H9 (cell line): ENCODE measurements around the gene CDS2. TPM values are rescaled to one million over a fixed set of nuclear protein-coding genes. Genes with fewer than 3 reads are reported as not detected.
"Not testable (repeated sequence)": the region's sequence is repeated elsewhere in the genome, so short reads cannot be mapped to it uniquely, and the experiment has no call there.

Experiments used
- DNase-seq: peaks from one replicate; pipeline ENCODE4 v3.0.0-alpha.2; 2017
- H2AFZ ChIP-seq: one replicate; pipeline ENCODE4 v1.6.1; 2013; ENCODE audit warnings: mild to moderate bottlenecking, low read length, control low read depth, moderate library complexity
- H2AK5ac ChIP-seq: 2 replicates; pipeline ENCODE4 v1.6.1; 2013; ENCODE audit warnings: low read length, control low read depth, mixed read lengths; ENCODE audit not compliant: insufficient read length
- H2BK120ac ChIP-seq: one replicate; pipeline ENCODE4 v1.6.1; 2013; ENCODE audit warnings: low read depth, mild to moderate bottlenecking, low read length, control low read depth, inconsistent platforms; ENCODE audit not compliant: poor library complexity, severe bottlenecking
- H2BK12ac ChIP-seq: 2 replicates; pipeline ENCODE4 v1.6.1; 2013; ENCODE audit warnings: low read length, control low read depth, mixed read lengths, low read depth; ENCODE audit not compliant: insufficient read length
- H2BK15ac ChIP-seq: 2 replicates; pipeline ENCODE4 v1.6.1; 2013; ENCODE audit warnings: low read depth, low read length, control low read depth
- H2BK20ac ChIP-seq: one replicate; pipeline ENCODE4 v1.6.1; 2013; ENCODE audit warnings: low read depth, mild to moderate bottlenecking, low read length, control low read depth, inconsistent platforms; ENCODE audit not compliant: poor library complexity, severe bottlenecking
- H2BK5ac ChIP-seq: 2 replicates; pipeline ENCODE4 v1.6.1; 2013; ENCODE audit warnings: low read length, control low read depth, mixed read lengths; ENCODE audit not compliant: insufficient read length
- H3K14ac ChIP-seq: 2 replicates; pipeline ENCODE4 v1.6.1; 2013; ENCODE audit warnings: low read length, control low read depth; ENCODE audit not compliant: insufficient read depth
- H3K18ac ChIP-seq: 2 replicates; pipeline ENCODE4 v1.6.1; 2013; ENCODE audit warnings: low read depth, mild to moderate bottlenecking, mixed read lengths, low read length, control low read depth; ENCODE audit not compliant: insufficient read length
- H3K23ac ChIP-seq: 2 replicates; pipeline ENCODE4 v1.6.1; 2013; ENCODE audit warnings: low read length, control low read depth, mixed read lengths, low read depth; ENCODE audit not compliant: insufficient read length
- H3K23me2 ChIP-seq: 2 replicates; pipeline ENCODE4 v1.6.1; 2013; ENCODE audit warnings: low read depth, mild to moderate bottlenecking, mixed read lengths, low read length, control low read depth; ENCODE audit not compliant: insufficient read length, poor library complexity, severe bottlenecking
- H3K27ac ChIP-seq: 2 replicates; pipeline ENCODE4 v1.5.1; 2013; ENCODE audit warnings: low read length, control low read depth, mixed read lengths, low read depth; ENCODE audit not compliant: insufficient read length
- H3K27me3 ChIP-seq: 2 replicates; pipeline ENCODE4 v1.6.1; 2013; ENCODE audit warnings: low read length, control low read depth, inconsistent platforms; ENCODE audit not compliant: insufficient read depth
- H3K4ac ChIP-seq: 2 replicates; pipeline ENCODE4 v1.6.1; 2013; ENCODE audit warnings: low read depth, mild to moderate bottlenecking, control low read depth, inconsistent platforms, low read length, moderate library complexity
- H3K4me1 ChIP-seq: 2 replicates; pipeline ENCODE4 v1.6.1; 2013; ENCODE audit warnings: low read length, control low read depth, inconsistent platforms; ENCODE audit not compliant: insufficient read depth
- H3K4me2 ChIP-seq: 2 replicates; pipeline ENCODE4 v1.6.1; 2013; ENCODE audit warnings: low read length, control low read depth, mixed read lengths; ENCODE audit not compliant: insufficient read length, insufficient read depth
- H3K56ac ChIP-seq: 2 replicates; pipeline ENCODE4 v1.6.1; 2013; ENCODE audit warnings: low read depth, mild to moderate bottlenecking, mixed read lengths, low read length, control low read depth; ENCODE audit not compliant: insufficient read length
- H3K79me1 ChIP-seq: 2 replicates; pipeline ENCODE4 v1.6.1; 2013; ENCODE audit warnings: low read depth, mild to moderate bottlenecking, moderate library complexity, low read length, control low read depth, inconsistent platforms; ENCODE audit not compliant: insufficient read depth, poor library complexity, severe bottlenecking
- H3K79me2 ChIP-seq: 2 replicates; pipeline ENCODE4 v1.6.1; 2013; ENCODE audit warnings: low read length, control low read depth, inconsistent platforms; ENCODE audit not compliant: insufficient read depth
- H3K9ac ChIP-seq: 2 replicates; pipeline ENCODE4 v1.6.1; 2013; ENCODE audit warnings: low read length, control low read depth, mixed read lengths; ENCODE audit not compliant: insufficient read length; ENCODE audit errors: extremely low read depth
- H3K9me3 ChIP-seq: one replicate; pipeline ENCODE4 v1.6.1; 2013; ENCODE audit warnings: low read depth, low read length, inconsistent platforms; ENCODE audit not compliant: control insufficient read depth
- H3T11ph ChIP-seq: one replicate; pipeline ENCODE4 v1.6.1; 2013; ENCODE audit warnings: mild to moderate bottlenecking, low read length, control low read depth, inconsistent platforms
- H4K20me1 ChIP-seq: one replicate; pipeline ENCODE4 v1.6.1; 2013; ENCODE audit not compliant: control insufficient read depth, insufficient read length, insufficient read depth
- H4K5ac ChIP-seq: 2 replicates; pipeline ENCODE4 v1.6.1; 2013; ENCODE audit warnings: low read depth, mild to moderate bottlenecking, mixed read lengths, low read length, control low read depth; ENCODE audit not compliant: insufficient read length
- H4K8ac ChIP-seq: replicated peaks from 2 replicates; pipeline ENCODE4 v1.6.1; 2013; ENCODE audit warnings: low read length, control low read depth, mixed read lengths, low read depth; ENCODE audit not compliant: insufficient read length
- H4K91ac ChIP-seq: 2 replicates; pipeline ENCODE4 v1.6.1; 2013; ENCODE audit warnings: low read depth, mild to moderate bottlenecking, moderate library complexity, mixed read lengths, low read length, control low read depth; ENCODE audit not compliant: insufficient read length
- H3K27ac Mint-ChIP-seq, 3 experiments: 2 replicates in 2 of 3; 3 replicates in 1 of 3; pipeline ENCODE4 v1.8.0; 2020 to 2021; ENCODE audit warnings: mixed read lengths in 3 of 3, mild to moderate bottlenecking in 1 of 3, moderate library complexity in 1 of 3
- H3K27me3 Mint-ChIP-seq: 2 replicates; pipeline ENCODE4 v1.8.0; 2021; ENCODE audit warnings: low read depth, mild to moderate bottlenecking, moderate library complexity, mixed read lengths
- H3K36me3 Mint-ChIP-seq, 3 experiments: 2 replicates in 2 of 3; 3 replicates in 1 of 3; pipeline ENCODE4 v1.8.0; 2020 to 2021; ENCODE audit warnings: low read depth in 3 of 3, mixed read lengths in 3 of 3; ENCODE audit not compliant: insufficient read depth in 1 of 3
- H3K4me1 Mint-ChIP-seq, 2 experiments: 2 replicates each; pipeline ENCODE4 v1.8.0; 2020; ENCODE audit warnings: mixed read lengths in 2 of 2
- H3K4me3 Mint-ChIP-seq, 2 experiments: 2 replicates in 1 of 2; 3 replicates in 1 of 2; pipeline ENCODE4 v1.8.0; 2020 to 2021; ENCODE audit warnings: mild to moderate bottlenecking in 2 of 2, mixed read lengths in 2 of 2, moderate library complexity in 1 of 2
- H3K9me3 Mint-ChIP-seq, 2 experiments: 2 replicates in 1 of 2; 3 replicates in 1 of 2; pipeline ENCODE4 v1.8.0; 2020; ENCODE audit warnings: mild to moderate bottlenecking in 2 of 2, mixed read lengths in 2 of 2, moderate library complexity in 1 of 2
- WGBS: extraction: QIAGEN DNeasy Blood & Tissue Kit; methylation state at CpG from one replicate; pipeline ENCODE4 v1.1.7; 2013; ENCODE audit warnings: missing lambda C conversion rate, low lambda C conversion rate, mixed read lengths; ENCODE audit not compliant: insufficient read length; ENCODE audit errors: extremely low coverage; 5-methylcytosine and 5-hydroxymethylcytosine counted together
- total RNA-seq: library from RNA; stranded (reverse); gene quantifications from 2 replicates; pipeline ENCODE4 v1.2.1, GENCODE V29; 2021

CDS2 gene
- total RNA-seq, 1 experiment from 2014 or later: 63.2 TPM

GRCh38 chr20:5099909-5100308, 26.9 kb upstream of the CDS2 start:
- not testable (repeated sequence) for H3K9me3 ChIP-seq, H2BK20ac ChIP-seq, H3K27me3 ChIP-seq, H3K4ac ChIP-seq, H3K27ac ChIP-seq, H4K5ac ChIP-seq, H3K18ac ChIP-seq, H4K8ac ChIP-seq, H3K9ac ChIP-seq, H3K23me2 ChIP-seq, H3K4me2 ChIP-seq, H4K91ac ChIP-seq, H3K9me3 Mint-ChIP-seq, H3K27ac Mint-ChIP-seq, H4K20me1 ChIP-seq, H3K4me3 Mint-ChIP-seq, H3K79me2 ChIP-seq, H3K23ac ChIP-seq, H2AK5ac ChIP-seq, H2BK120ac ChIP-seq, H3K27me3 Mint-ChIP-seq, H3K4me1 ChIP-seq, DNase-seq, H3K56ac ChIP-seq, H3K79me1 ChIP-seq, H2BK15ac ChIP-seq, H2BK5ac ChIP-seq, H3K4me1 Mint-ChIP-seq, H3T11ph ChIP-seq, H3K14ac ChIP-seq, H2AFZ ChIP-seq, H2BK12ac ChIP-seq
- WGBS: no CpG with 5 or more reads among the region's 3 CpGs
- H3K36me3 Mint-ChIP-seq: peaks cover 17 to 67% (median 62%) of the 10 kb centered on the region in 3 experiments; a peak in 6 of 7 replicates
